Measurements from ENCODE around the gene TSPAN18.

DNA sequence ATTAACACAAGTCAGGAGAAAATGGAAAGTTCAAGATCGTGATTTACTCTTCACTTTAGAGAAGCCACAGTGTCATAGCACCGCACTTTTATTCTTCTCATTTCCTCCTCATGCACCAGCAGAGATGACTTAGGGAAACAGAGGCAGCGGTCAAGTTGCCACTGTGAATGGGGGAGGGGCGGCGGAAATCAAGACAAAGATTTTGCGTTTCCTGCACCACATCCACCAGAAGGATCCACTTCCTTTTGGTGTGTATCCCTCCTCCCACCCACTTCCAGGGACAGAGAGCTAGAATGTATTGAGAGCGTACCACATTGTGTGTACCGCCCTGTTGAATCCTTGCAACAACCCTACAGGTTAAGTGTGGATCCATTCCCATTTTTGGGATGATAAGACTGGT, 21.8 kb downstream of the TSPAN18 start:
- TF ChIP-seq, protein P1, sequence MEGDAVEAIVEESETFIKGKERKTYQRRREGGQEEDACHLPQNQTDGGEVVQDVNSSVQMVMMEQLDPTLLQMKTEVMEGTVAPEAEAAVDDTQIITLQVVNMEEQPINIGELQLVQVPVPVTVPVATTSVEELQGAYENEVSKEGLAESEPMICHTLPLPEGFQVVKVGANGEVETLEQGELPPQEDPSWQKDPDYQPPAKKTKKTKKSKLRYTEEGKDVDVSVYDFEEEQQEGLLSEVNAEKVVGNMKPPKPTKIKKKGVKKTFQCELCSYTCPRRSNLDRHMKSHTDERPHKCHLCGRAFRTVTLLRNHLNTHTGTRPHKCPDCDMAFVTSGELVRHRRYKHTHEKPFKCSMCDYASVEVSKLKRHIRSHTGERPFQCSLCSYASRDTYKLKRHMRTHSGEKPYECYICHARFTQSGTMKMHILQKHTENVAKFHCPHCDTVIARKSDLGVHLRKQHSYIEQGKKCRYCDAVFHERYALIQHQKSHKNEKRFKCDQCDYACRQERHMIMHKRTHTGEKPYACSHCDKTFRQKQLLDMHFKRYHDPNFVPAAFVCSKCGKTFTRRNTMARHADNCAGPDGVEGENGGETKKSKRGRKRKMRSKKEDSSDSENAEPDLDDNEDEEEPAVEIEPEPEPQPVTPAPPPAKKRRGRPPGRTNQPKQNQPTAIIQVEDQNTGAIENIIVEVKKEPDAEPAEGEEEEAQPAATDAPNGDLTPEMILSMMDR (conservative IDR thresholded peaks at IDR 0.05; ENCODE audit: low read length) = no peak
- no peak for TF ChIP-seq EZH2phosphoT487 (IDR thresholded peaks at IDR 0.05; ENCODE audit: borderline replicate concordance, low read depth, low read length)
